ENCODE results near the gene ARHGEF11. TPM values are rescaled to one million over a fixed set of nuclear protein-coding genes. Genes with fewer than 3 reads are reported as not detected.
"Not testable (repeated sequence)": the region's sequence is repeated elsewhere in the genome, so short reads cannot be mapped to it uniquely, and the experiment has no call there.

ARHGEF11 gene
- total RNA-seq, 1 experiment from 2014 or later = 38.1 TPM

DNA sequence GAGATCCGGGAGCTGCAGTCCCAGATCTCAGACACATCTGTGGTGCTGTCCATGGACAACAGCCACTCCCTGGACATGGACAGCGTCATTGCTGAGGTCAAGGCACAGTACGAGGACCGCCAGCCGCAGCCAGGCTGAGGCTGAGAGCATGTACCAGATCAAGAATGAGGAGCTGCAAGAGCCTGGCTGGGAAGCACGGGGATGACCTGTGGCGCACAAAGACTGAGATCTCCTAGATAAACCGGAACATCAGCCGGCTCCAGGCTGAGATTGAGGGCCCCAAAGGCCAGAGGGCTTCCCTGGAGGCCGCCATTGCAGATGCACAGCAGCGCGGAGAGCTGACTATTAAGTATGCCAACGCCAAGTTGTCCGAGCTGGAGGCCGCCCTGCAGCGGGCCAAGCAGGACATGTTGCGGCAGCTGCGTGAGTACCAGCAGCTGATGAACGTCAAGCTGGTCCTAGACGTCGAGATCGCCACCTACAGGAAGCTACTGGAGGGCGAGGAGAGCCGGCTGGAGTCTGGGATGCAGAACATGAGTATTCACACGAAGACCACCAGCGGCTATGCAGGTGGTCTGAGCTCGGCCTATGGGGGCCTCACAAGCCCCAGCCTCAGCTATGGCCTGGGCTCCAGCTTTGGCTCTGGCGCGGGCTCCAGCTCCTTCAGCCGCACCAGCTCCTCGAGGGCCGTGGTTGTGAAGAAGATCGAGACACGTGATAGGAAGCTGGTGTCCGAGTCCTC is 28.6 kb upstream of the ARHGEF11 start (continued):
- TF ChIP-seq, protein P1, sequence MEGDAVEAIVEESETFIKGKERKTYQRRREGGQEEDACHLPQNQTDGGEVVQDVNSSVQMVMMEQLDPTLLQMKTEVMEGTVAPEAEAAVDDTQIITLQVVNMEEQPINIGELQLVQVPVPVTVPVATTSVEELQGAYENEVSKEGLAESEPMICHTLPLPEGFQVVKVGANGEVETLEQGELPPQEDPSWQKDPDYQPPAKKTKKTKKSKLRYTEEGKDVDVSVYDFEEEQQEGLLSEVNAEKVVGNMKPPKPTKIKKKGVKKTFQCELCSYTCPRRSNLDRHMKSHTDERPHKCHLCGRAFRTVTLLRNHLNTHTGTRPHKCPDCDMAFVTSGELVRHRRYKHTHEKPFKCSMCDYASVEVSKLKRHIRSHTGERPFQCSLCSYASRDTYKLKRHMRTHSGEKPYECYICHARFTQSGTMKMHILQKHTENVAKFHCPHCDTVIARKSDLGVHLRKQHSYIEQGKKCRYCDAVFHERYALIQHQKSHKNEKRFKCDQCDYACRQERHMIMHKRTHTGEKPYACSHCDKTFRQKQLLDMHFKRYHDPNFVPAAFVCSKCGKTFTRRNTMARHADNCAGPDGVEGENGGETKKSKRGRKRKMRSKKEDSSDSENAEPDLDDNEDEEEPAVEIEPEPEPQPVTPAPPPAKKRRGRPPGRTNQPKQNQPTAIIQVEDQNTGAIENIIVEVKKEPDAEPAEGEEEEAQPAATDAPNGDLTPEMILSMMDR (IDR thresholded peaks at IDR 0.05) = peak; percentile 46; the same call in 1 of the 2 replicates

DNA sequence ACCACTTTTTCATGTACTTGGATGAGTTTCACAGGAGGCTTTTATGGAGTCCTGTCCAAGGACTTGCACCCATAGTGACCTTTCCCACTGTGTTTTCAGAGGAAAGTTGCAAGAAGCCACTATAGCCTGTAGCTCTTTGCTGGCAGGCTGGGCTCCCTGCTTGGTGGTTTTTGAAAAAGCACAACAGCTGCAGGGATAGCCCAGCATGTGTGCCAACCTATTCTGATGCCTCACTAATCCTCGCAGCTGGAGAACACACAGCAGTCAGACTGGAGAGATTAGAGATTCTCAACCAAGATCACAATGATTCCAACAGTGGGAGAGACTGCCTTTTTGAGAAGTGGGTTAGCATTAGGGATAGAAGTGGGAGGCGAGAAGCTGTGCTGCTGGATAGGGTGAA is 24.1 kb upstream of the ARHGEF11 start:
- no peak for DNase-seq (ENCODE audit: low spot score)
- TF ChIP-seq GRHL2 (CRISPR knock-in tag; IDR thresholded peaks at IDR 0.05; ENCODE audit: insufficient replicate concordance, severe bottlenecking) (no peak), ZNF423 (CRISPR knock-in tag; IDR thresholded peaks at IDR 0.05) (peak; percentile 96)
- H3K36me3 Mint-ChIP-seq = no peaks in the 10 kb centered on the region
- peaks cover 11% of the 10 kb centered on the region for H3K27me3 Mint-ChIP-seq (ENCODE audit: low read depth)
- peak; percentile 46 for ATAC-seq
- POLR2A ChIA-PET = no interaction called here
- CTCF ChIA-PET = interaction anchor here (1.0 to 1.5 kb wide), 4 partner anchors 20 to 142 kb away, joined by 3 to 6 read pairs (median 6); no protein-coding TSS in a partner anchor
- H3K4me3 Mint-ChIP-seq = no peak overlapping the region
- peaks cover 9% of the 10 kb centered on the region for H3K4me1 Mint-ChIP-seq
- no peak overlapping the region for H3K27ac Mint-ChIP-seq
- H3K9me3 Mint-ChIP-seq = peaks cover 3% of the 10 kb centered on the region; the same call in 1 of the 2 replicates

DNA sequence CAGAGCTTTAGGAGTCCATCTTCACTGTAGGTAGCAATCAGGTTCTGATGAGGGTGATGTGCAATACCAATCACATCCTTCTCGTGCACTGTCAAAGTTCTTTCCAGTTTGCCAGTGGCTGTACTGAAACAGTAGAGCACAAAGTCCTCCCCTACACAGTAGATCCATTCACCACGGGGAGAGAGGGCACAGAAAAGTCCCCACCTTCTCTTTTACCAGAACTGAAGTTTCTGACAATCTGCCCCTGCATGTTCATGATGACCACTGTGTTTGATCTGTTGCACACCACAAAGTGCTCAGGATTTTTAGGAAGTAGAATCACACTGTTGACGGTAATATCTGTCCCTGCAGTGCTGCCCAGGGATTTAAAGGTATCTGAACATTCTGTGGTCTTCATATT is 13.7 kb upstream of the ARHGEF11 start:
- DNase-seq (ENCODE audit: low spot score); ATAC-seq; H3K4me1 Mint-ChIP-seq; H3K27me3 Mint-ChIP-seq (ENCODE audit: low read depth); H3K36me3 Mint-ChIP-seq; H3K27ac Mint-ChIP-seq; CTCF ChIA-PET; H3K4me3 Mint-ChIP-seq; POLR2A ChIA-PET: not testable (repeated sequence)
- H3K9me3 Mint-ChIP-seq = peaks cover 15% of the 10 kb centered on the region

DNA sequence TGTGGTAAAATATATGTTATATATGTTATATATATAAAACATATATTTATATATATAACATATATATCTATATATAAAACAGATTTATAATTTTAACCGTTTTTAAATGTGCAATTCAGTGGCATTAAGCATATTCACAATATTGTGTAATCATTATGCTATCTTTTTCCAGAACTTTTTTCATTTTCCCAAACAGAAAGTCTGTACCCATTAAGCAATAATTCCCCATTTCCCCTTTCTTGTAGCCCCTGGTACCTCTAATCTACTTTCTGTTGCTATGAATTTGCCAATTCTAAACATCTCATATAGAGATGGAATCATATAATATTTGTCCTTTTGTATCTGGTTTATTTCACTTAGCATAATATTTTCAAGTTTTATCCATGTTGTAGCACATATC is 10.7 kb upstream of the ARHGEF11 start:
- POLR2A ChIA-PET = no interaction called here
- Mint-ChIP-seq H3K9me3 (peaks cover 19% of the 10 kb centered on the region), H3K36me3 (peaks cover 4% of the 10 kb centered on the region; the same call in 1 of the 2 replicates), H3K4me1 (no peaks in the 10 kb centered on the region; the same call in 1 of the 2 replicates), H3K27ac (no peak overlapping the region), H3K4me3 (no peak overlapping the region), H3K27me3 (ENCODE audit: low read depth) (peaks cover 10% of the 10 kb centered on the region)
- ATAC-seq = no peak
- no peak for DNase-seq (ENCODE audit: low spot score)
- no peak for TF ChIP-seq NR2C2 (CRISPR knock-in tag; IDR thresholded peaks at IDR 0.05)
- TF ChIP-seq, protein P2, sequence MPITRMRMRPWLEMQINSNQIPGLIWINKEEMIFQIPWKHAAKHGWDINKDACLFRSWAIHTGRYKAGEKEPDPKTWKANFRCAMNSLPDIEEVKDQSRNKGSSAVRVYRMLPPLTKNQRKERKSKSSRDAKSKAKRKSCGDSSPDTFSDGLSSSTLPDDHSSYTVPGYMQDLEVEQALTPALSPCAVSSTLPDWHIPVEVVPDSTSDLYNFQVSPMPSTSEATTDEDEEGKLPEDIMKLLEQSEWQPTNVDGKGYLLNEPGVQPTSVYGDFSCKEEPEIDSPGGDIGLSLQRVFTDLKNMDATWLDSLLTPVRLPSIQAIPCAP (CRISPR knock-in tag; IDR thresholded peaks at IDR 0.05) = no peak
- TF ChIP-seq, protein P3, sequence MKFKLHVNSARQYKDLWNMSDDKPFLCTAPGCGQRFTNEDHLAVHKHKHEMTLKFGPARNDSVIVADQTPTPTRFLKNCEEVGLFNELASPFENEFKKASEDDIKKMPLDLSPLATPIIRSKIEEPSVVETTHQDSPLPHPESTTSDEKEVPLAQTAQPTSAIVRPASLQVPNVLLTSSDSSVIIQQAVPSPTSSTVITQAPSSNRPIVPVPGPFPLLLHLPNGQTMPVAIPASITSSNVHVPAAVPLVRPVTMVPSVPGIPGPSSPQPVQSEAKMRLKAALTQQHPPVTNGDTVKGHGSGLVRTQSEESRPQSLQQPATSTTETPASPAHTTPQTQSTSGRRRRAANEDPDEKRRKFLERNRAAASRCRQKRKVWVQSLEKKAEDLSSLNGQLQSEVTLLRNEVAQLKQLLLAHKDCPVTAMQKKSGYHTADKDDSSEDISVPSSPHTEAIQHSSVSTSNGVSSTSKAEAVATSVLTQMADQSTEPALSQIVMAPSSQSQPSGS (CRISPR knock-in tag; IDR thresholded peaks at IDR 0.05; ENCODE audit: borderline replicate concordance, low read depth) = no peak
- TF ChIP-seq, protein P4, sequence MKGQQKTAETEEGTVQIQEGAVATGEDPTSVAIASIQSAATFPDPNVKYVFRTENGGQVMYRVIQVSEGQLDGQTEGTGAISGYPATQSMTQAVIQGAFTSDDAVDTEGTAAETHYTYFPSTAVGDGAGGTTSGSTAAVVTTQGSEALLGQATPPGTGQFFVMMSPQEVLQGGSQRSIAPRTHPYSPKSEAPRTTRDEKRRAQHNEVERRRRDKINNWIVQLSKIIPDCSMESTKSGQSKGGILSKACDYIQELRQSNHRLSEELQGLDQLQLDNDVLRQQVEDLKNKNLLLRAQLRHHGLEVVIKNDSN (CRISPR knock-in tag; IDR thresholded peaks at IDR 0.05) = no peak
- CTCF ChIA-PET = no interaction called here

DNA sequence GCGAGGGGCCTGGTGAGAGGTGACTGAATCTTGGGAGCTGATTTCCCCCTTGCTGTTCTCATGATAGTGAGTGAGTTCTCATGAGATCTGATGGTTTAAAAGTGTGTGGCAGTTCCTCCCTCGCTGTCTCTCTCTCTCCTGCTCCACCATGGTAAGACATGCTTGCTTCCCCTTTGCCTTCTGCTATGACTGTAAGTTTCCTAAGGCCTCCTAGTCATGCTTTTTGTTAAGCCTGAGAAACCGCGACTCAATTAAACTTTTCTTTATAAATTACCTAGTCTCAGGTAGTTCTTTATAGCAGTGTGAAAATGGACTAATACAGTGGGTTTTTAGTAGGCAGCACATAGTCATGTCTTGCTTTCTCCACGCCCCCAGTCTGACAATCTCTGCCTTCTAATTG is 10.2 kb upstream of the ARHGEF11 start:
- H3K27me3 Mint-ChIP-seq (ENCODE audit: low read depth); ATAC-seq; H3K27ac Mint-ChIP-seq; H3K4me1 Mint-ChIP-seq; POLR2A ChIA-PET; CTCF ChIA-PET; DNase-seq (ENCODE audit: low spot score); H3K36me3 Mint-ChIP-seq; H3K4me3 Mint-ChIP-seq: not testable (repeated sequence)
- peaks cover 18% of the 10 kb centered on the region for H3K9me3 Mint-ChIP-seq

DNA sequence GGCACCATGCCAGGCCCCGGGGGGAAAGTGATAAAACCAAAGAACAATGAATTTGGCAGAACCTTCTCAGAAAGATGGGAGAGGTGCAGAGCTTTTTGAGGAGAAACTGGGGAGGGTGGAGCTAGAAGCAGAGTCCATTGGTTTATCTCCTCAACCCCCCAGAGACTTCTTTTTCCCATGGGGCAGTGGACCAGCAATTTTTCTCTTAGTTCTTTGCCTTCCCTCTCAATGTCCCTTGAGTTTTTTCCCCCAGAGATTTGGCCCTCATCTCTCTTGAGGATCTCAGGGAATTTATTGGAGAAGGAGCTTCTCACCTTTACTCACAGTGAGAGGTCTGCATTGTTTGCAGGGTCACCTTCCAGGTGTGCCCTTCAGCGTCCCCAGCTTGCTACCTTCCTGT is 5.3 kb upstream of the ARHGEF11 start:
- Mint-ChIP-seq H3K27ac (no peak overlapping the region), H3K4me1 (peaks cover 21% of the 10 kb centered on the region), H3K27me3 (ENCODE audit: low read depth) (peaks cover 8% of the 10 kb centered on the region; the same call in 1 of the 2 replicates), H3K4me3 (no peak overlapping the region), H3K9me3 (peaks cover 17% of the 10 kb centered on the region), H3K36me3 (peaks cover 4% of the 10 kb centered on the region; the same call in 1 of the 2 replicates)
- ChIA-PET CTCF (interaction anchor here (1.2 to 1.5 kb wide), 2 partner anchors 24 to 39 kb away, joined by 3 to 7 read pairs; no protein-coding TSS in a partner anchor), POLR2A (interaction anchor here (0.6 kb wide), 1 partner anchor 61 kb away, joined by 4 read pairs; no protein-coding TSS in a partner anchor)
- ATAC-seq (no peak), DNase-seq (ENCODE audit: low spot score) (no peak)
- TF ChIP-seq ZNF396 (CRISPR knock-in tag; IDR thresholded peaks at IDR 0.05; ENCODE audit: borderline replicate concordance) = no peak
- TF ChIP-seq, protein P5, sequence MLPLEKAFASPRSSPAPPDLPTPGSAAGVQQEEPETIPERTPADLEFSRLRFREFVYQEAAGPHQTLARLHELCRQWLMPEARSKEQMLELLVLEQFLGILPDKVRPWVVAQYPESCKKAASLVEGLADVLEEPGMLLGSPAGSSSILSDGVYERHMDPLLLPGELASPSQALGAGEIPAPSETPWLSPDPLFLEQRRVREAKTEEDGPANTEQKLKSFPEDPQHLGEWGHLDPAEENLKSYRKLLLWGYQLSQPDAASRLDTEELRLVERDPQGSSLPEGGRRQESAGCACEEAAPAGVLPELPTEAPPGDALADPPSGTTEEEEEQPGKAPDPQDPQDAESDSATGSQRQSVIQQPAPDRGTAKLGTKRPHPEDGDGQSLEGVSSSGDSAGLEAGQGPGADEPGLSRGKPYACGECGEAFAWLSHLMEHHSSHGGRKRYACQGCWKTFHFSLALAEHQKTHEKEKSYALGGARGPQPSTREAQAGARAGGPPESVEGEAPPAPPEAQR (CRISPR knock-in tag; IDR thresholded peaks at IDR 0.05) = no peak
- TF ChIP-seq ZNF423 (CRISPR knock-in tag; IDR thresholded peaks at IDR 0.05) = 0 out of 2 replicates have a peak, but pooled peaks have one; percentile 11
- TF ChIP-seq GABPB1 (CRISPR knock-in tag; IDR thresholded peaks at IDR 0.05) = no peak
- TF ChIP-seq, protein P6, sequence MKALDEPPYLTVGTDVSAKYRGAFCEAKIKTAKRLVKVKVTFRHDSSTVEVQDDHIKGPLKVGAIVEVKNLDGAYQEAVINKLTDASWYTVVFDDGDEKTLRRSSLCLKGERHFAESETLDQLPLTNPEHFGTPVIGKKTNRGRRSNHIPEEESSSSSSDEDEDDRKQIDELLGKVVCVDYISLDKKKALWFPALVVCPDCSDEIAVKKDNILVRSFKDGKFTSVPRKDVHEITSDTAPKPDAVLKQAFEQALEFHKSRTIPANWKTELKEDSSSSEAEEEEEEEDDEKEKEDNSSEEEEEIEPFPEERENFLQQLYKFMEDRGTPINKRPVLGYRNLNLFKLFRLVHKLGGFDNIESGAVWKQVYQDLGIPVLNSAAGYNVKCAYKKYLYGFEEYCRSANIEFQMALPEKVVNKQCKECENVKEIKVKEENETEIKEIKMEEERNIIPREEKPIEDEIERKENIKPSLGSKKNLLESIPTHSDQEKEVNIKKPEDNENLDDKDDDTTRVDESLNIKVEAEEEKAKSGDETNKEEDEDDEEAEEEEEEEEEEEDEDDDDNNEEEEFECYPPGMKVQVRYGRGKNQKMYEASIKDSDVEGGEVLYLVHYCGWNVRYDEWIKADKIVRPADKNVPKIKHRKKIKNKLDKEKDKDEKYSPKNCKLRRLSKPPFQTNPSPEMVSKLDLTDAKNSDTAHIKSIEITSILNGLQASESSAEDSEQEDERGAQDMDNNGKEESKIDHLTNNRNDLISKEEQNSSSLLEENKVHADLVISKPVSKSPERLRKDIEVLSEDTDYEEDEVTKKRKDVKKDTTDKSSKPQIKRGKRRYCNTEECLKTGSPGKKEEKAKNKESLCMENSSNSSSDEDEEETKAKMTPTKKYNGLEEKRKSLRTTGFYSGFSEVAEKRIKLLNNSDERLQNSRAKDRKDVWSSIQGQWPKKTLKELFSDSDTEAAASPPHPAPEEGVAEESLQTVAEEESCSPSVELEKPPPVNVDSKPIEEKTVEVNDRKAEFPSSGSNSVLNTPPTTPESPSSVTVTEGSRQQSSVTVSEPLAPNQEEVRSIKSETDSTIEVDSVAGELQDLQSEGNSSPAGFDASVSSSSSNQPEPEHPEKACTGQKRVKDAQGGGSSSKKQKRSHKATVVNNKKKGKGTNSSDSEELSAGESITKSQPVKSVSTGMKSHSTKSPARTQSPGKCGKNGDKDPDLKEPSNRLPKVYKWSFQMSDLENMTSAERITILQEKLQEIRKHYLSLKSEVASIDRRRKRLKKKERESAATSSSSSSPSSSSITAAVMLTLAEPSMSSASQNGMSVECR (CRISPR knock-in tag; IDR thresholded peaks at IDR 0.05; ENCODE audit: borderline replicate concordance) = no peak
